Measurements from ENCODE around the gene PHB1. TPM values are rescaled to one million over a fixed set of nuclear protein-coding genes. Genes with fewer than 3 reads are reported as not detected.
"Not testable (repeated sequence)": the region's sequence is repeated elsewhere in the genome, so short reads cannot be mapped to it uniquely, and the experiment has no call there.

The PHB1 gene
- total RNA-seq, 4 donors from 2014 or later = 83.5 to 114 (median 90.4) TPM

DNA sequence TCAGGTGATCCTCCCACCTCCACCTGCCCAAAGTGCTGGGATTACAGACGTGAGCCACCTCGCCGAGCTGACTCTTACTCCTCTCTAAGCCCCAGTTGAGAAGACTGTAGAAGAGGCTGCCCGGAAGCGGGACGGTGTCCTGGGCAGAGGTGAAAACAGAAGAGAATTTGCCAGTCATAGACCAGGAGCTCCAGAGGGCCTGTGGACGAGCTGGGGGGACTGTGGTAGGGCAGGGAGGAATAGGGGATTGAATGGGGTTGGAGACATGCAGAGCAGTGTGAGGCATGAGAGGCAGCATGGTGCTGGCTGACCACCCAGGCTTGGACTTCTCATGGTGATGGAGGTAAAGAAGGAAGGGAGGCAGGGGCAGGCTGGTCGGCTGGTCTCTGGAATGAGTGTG lies 17.1 kb upstream of the PHB1 start:
- WGBS, 2 donors = 84 to 87% methylated on average over 8 of the region's 8 CpGs
- Histone ChIP-seq H3K36me3 (no peaks in the 10 kb centered on the region), H3K4me1 (peaks cover 0 to 19% (median 4%) of the 10 kb centered on the region in 4 donors), H3K4me3 (no peak overlapping the region), H3K27me3 (no peaks in the 10 kb centered on the region), H3K27ac (no peak overlapping the region), H3K9me3 (no peaks in the 10 kb centered on the region)
- no peak for DNase-seq (ENCODE audit: low spot score in 2 of 2)
- TF ChIP-seq, protein P1, sequence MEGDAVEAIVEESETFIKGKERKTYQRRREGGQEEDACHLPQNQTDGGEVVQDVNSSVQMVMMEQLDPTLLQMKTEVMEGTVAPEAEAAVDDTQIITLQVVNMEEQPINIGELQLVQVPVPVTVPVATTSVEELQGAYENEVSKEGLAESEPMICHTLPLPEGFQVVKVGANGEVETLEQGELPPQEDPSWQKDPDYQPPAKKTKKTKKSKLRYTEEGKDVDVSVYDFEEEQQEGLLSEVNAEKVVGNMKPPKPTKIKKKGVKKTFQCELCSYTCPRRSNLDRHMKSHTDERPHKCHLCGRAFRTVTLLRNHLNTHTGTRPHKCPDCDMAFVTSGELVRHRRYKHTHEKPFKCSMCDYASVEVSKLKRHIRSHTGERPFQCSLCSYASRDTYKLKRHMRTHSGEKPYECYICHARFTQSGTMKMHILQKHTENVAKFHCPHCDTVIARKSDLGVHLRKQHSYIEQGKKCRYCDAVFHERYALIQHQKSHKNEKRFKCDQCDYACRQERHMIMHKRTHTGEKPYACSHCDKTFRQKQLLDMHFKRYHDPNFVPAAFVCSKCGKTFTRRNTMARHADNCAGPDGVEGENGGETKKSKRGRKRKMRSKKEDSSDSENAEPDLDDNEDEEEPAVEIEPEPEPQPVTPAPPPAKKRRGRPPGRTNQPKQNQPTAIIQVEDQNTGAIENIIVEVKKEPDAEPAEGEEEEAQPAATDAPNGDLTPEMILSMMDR (IDR thresholded peaks at IDR 0.05) = no peak
- TF ChIP-seq POLR2A (IDR thresholded peaks at IDR 0.05) (no peak), EP300 (IDR thresholded peaks at IDR 0.05) (no peak)

DNA sequence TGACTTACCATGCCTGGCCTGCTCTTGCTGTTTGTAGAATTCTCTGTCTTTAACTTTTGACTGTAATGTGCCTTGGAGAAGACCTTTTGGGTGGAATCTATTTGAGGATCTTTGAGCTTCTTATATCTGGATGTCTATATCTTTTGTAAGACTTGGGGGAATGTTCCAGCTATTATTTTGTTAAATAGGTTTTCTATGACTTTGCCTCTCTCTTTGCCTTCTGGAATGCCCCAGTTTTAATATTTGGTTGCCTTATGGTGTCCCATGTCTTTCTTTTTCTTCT lies 10.3 kb upstream of the PHB1 start:
- H3K36me3 ChIP-seq = no peaks in the 10 kb centered on the region
- no peak overlapping the region for H3K27ac ChIP-seq
- H3K9me3 ChIP-seq = peaks cover 0 to 13% (median 6%) of the 10 kb centered on the region in 4 donors
- DNase-seq (ENCODE audit: low spot score in 2 of 2) = no peak
- no peak overlapping the region for H3K4me3 ChIP-seq
- no peaks in the 10 kb centered on the region for H3K4me1 ChIP-seq
- H3K27me3 ChIP-seq = no peaks in the 10 kb centered on the region
- TF ChIP-seq, protein P1 (IDR thresholded peaks at IDR 0.05) = no peak

GRCh38 chr17:49424276-49425003 lies 9.8 kb upstream of the PHB1 start:
- not testable (repeated sequence) for DNase-seq (ENCODE audit: low spot score in 2 of 2); H3K27me3 ChIP-seq
- WGBS, 2 donors = 89 to 90% methylated on average over 16 of the region's 16 CpGs

GRCh38 chr17:49422714-49423113 lies 8.0 kb upstream of the PHB1 start:
- H3K4me3 ChIP-seq = no peak overlapping the region
- TF ChIP-seq, protein P1 (IDR thresholded peaks at IDR 0.05) = no peak
- no peak for TF ChIP-seq POLR2A (IDR thresholded peaks at IDR 0.05)
- TF ChIP-seq EP300 (IDR thresholded peaks at IDR 0.05) = no peak

More at GRCh38 chr17:49424276-49425003, 9.8 kb upstream of the PHB1 start:
- not testable (repeated sequence) for H3K36me3 ChIP-seq, H3K4me1 ChIP-seq, H3K27ac ChIP-seq, H3K4me3 ChIP-seq
- H3K9me3 ChIP-seq = peaks cover 0 to 13% (median 6%) of the 10 kb centered on the region in 4 donors

GRCh38 chr17:49419761-49420160 lies 5.1 kb upstream of the PHB1 start:
- H3K4me3 ChIP-seq; H3K4me1 ChIP-seq; DNase-seq (ENCODE audit: low spot score in 2 of 2); H3K27me3 ChIP-seq; H3K27ac ChIP-seq; H3K36me3 ChIP-seq: not testable (repeated sequence)
- WGBS, 2 donors = 100% methylated on average over 7 of the region's 23 CpGs; no CpG with 5 or more reads in 1 of the 2 donors
- H3K9me3 ChIP-seq = peaks cover 0 to 13% (median 6%) of the 10 kb centered on the region in 4 donors

More at GRCh38 chr17:49422714-49423113, 8.0 kb upstream of the PHB1 start:
- 50 to 63% methylated on average over 1 of the region's 1 CpG for WGBS, 2 donors
- H3K27ac ChIP-seq = no peak overlapping the region
- no peak for DNase-seq (ENCODE audit: low spot score in 2 of 2)
- H3K4me1 ChIP-seq = no peaks in the 10 kb centered on the region
- H3K36me3 ChIP-seq = no peaks in the 10 kb centered on the region
- no peaks in the 10 kb centered on the region for H3K27me3 ChIP-seq
- H3K9me3 ChIP-seq = peaks cover 0 to 13% (median 6%) of the 10 kb centered on the region in 4 donors

GRCh38 chr17:49418754-49419740 lies 4.4 kb upstream of the PHB1 start:
- H3K27me3 ChIP-seq; H3K36me3 ChIP-seq; DNase-seq (ENCODE audit: low spot score in 2 of 2); H3K27ac ChIP-seq; H3K4me3 ChIP-seq: not testable (repeated sequence)
- Histone ChIP-seq H3K4me1 (peaks cover 0 to 13% (median 7%) of the 10 kb centered on the region in 4 donors), H3K9me3 (peaks cover 0 to 13% (median 6%) of the 10 kb centered on the region in 4 donors)
- WGBS, 2 donors = 80 to 87% methylated on average over 20 to 27 of the region's 32 CpGs

All from tibial nerve (tissue), 4 donors.